B cell (primary cell): ENCODE data around the gene UBE2G2. TPM values are rescaled to one million over a fixed set of nuclear protein-coding genes. Genes with fewer than 3 reads are reported as not detected.

Source experiments
- ATAC-seq: fragments of 200-7000 bp; cut with Tn5 transposase; one replicate; pipeline ENCODE4 v1.10.0; 2021; ENCODE audit warnings: low read depth, mild to moderate bottlenecking, moderate number of reproducible peaks, moderate library complexity
- CTCF ChIA-PET: fragments of 350-600 bp; sonication (Branson Sonifier 250); formaldehyde crosslinking; loops from one replicate; lab custom pipeline; 2021; ENCODE audit warnings: antibody characterized with exemption, inconsistent platforms; lab: Charles Lee
- POLR2A ChIA-PET: fragments of 350-600 bp; sonication (Branson Sonifier 250); formaldehyde crosslinking; loops from one replicate; lab custom pipeline; 2021; ENCODE audit warnings: antibody characterized with exemption; lab: Charles Lee
- DNase-seq: peaks from one replicate; pipeline ENCODE4 v3.0.0; 2013
- H2AFZ ChIP-seq: 2 replicates; pipeline ENCODE4 v1.6.1; 2012; ENCODE audit warnings: mild to moderate bottlenecking, low read depth, low read length; ENCODE audit not compliant: insufficient read depth, poor library complexity, severe bottlenecking
- H3K27ac ChIP-seq, 2 donors: 1 replicate in 1 of 2; 2 replicates in 1 of 2; pipeline ENCODE4 v1.5.1; 2012 to 2013; ENCODE audit warnings: low read length in 2 of 2, mild to moderate bottlenecking in 2 of 2, moderate library complexity in 1 of 2
- H3K27me3 ChIP-seq, 4 experiments: fragments of 200-600 bp in 1 of 4; sonication (generic) in 1 of 4; replicated peaks in 1 of 4; 1 replicate in 2 of 4; 2 replicates in 2 of 4; pipeline versions ENCODE4 v1.6.1 to v1.7.0; 2013 to 2016; ENCODE audit warnings: low read length in 3 of 4, mild to moderate bottlenecking in 2 of 4, mixed read lengths in 1 of 4, moderate library complexity in 1 of 4; ENCODE audit not compliant: insufficient read depth in 4 of 4, control insufficient read depth in 3 of 4; ENCODE audit errors: control extremely low read depth in 1 of 4
- H3K36me3 ChIP-seq, 2 experiments: replicated peaks in 1 of 2; 1 replicate in 1 of 2; 2 replicates in 1 of 2; pipeline versions ENCODE4 v1.6.1 to v1.7.1; 2013; ENCODE audit warnings: low read length in 1 of 2; ENCODE audit not compliant: insufficient read depth in 2 of 2, control insufficient read depth in 1 of 2; ENCODE audit errors: control extremely low read depth in 1 of 2, extremely low read depth in 1 of 2
- H3K4me1 ChIP-seq, 2 donors: fragments of 200-600 bp in 1 of 2; sonication (generic) in 1 of 2; 1 replicate in 1 of 2; 2 replicates in 1 of 2; pipeline versions ENCODE4 v1.5.1 to v1.6.1; 2013 to 2017; ENCODE audit warnings: low read length in 2 of 2; ENCODE audit not compliant: control insufficient read depth in 2 of 2, insufficient read depth in 2 of 2
- H3K4me2 ChIP-seq: replicated peaks from 2 replicates; pipeline ENCODE3; 2012; ENCODE audit warnings: mild to moderate bottlenecking, low read depth, low read length; ENCODE audit not compliant: poor library complexity, severe bottlenecking
- H3K4me3 ChIP-seq, 5 experiments: fragments of 200-600 bp in 1 of 5; sonication (generic) in 1 of 5; 1 replicate in 3 of 5; 2 replicates in 2 of 5; pipeline versions ENCODE4 v1.5.1 to v1.7.0; 2011 to 2016; ENCODE audit warnings: low read length in 4 of 5, mild to moderate bottlenecking in 4 of 5, low read depth in 2 of 5, control low read depth in 1 of 5, moderate library complexity in 1 of 5; ENCODE audit not compliant: insufficient read depth in 1 of 5; ENCODE audit errors: control extremely low read depth in 1 of 5, extremely low read depth in 1 of 5
- H3K79me2 ChIP-seq: fragments of 200-600 bp; sonication (generic); one replicate; pipeline ENCODE4 v1.6.0; 2016; ENCODE audit warnings: low read length; ENCODE audit not compliant: control insufficient read depth, insufficient read depth
- H3K9ac ChIP-seq: fragments of 200-600 bp; sonication (generic); 2 replicates; pipeline ENCODE4 v1.6.1; 2017; ENCODE audit warnings: mild to moderate bottlenecking, low read length, moderate library complexity
- H3K9me3 ChIP-seq, 3 donors: one replicate each; pipeline versions ENCODE4 v1.6.1 to v1.7.1; 2013; ENCODE audit warnings: low read length in 2 of 3; ENCODE audit not compliant: control insufficient read depth in 2 of 3, insufficient read depth in 1 of 3; ENCODE audit errors: control extremely low read depth in 1 of 3
- H4K20me1 ChIP-seq: 2 replicates; pipeline ENCODE4 v1.6.0; 2012; ENCODE audit warnings: mild to moderate bottlenecking, low read length; ENCODE audit not compliant: insufficient read depth, control insufficient read depth, poor library complexity, severe bottlenecking
- H3K27ac Mint-ChIP-seq: one replicate; pipeline ENCODE4 v1.8.0; 2021; ENCODE audit warnings: mixed read lengths
- H3K27me3 Mint-ChIP-seq: one replicate; pipeline ENCODE4 v1.8.0; 2021; ENCODE audit warnings: mixed read lengths
- H3K4me1 Mint-ChIP-seq: one replicate; pipeline ENCODE4 v1.8.0; 2021; ENCODE audit warnings: mixed read lengths
- H3K4me3 Mint-ChIP-seq: one replicate; pipeline ENCODE4 v1.8.0; 2021; ENCODE audit warnings: mixed read lengths
- H3K9me3 Mint-ChIP-seq: one replicate; pipeline ENCODE4 v1.8.0; 2022; ENCODE audit warnings: mixed read lengths; ENCODE audit not compliant: insufficient read depth
- EZH2 ChIP-seq: IDR thresholded peaks from 2 replicates; pipeline ENCODE4 v1.6.1; 2012; ENCODE audit warnings: borderline replicate concordance, low read depth, mild to moderate bottlenecking, moderate library complexity, low read length; ENCODE audit not compliant: insufficient read depth, poor library complexity, severe bottlenecking
- WGBS: methylation state at CpG from one replicate; pipeline ENCODE4 v1.1.5; 2013; ENCODE audit warnings: missing lambda C conversion rate; ENCODE audit not compliant: insufficient coverage; 5-methylcytosine and 5-hydroxymethylcytosine counted together
- intact Hi-C: fragments of 100-400 bp; cut with micrococcal nuclease; formaldehyde crosslinking; loops from one replicate; pipeline ENCODE4 v1.10.0; 2022
- polyA plus RNA-seq: library from polyadenylated mRNA; depleted of rRNA; stranded (reverse); fragments of >200 nt; gene quantifications from 2 replicates; pipeline ENCODE4 v1.2.3, GENCODE V29; 2012
- total RNA-seq, 2 donors: library from RNA; stranded (reverse); fragments of 120-200 nt in 1 of 2; gene quantifications; 1 replicate in 1 of 2; 2 replicates in 1 of 2; pipeline versions ENCODE4 v1.2.3 to v1.2.4, GENCODE V29; 2013 to 2022
- TF ChIP-seq, protein P1 (sequence below): fragments of 200-600 bp; IDR thresholded peaks from one replicate; pipeline ENCODE4 v1.8.0; 2022; ENCODE audit warnings: antibody characterized with exemption, mild to moderate bottlenecking

UBE2G2 gene
- total and polyA plus RNA-seq, 2 donors (not counting 1 experiment from before 2014, with no cell fraction given), result 96.4 to 109 TPM

- 92% methylated on average over 22 of the region's 34 CpGs for WGBS
- Histone ChIP-seq H3K27me3 (peaks cover 0 to 9% (median 2%) of the 10 kb centered on the region in 4 experiments), H3K27ac (no peak overlapping the region), H4K20me1 (no peaks in the 10 kb centered on the region), H3K9me3 (peaks cover 0 to 5% (median 0%) of the 10 kb centered on the region in 3 donors), H3K4me2 (no peak overlapping the region), H3K79me2 (no peaks in the 10 kb centered on the region), H3K4me3 (no peak overlapping the region), H2AFZ (no peak overlapping the region), H3K4me1 (no peaks in the 10 kb centered on the region), H3K36me3 (no peaks in the 10 kb centered on the region), H3K9ac (no peak overlapping the region)
- ATAC-seq (no peak), DNase-seq (no peak)
- Mint-ChIP-seq H3K9me3 (no peaks in the 10 kb centered on the region), H3K27me3 (peaks cover 17% of the 10 kb centered on the region), H3K4me3 (no peak overlapping the region), H3K27ac (no peak overlapping the region), H3K4me1 (no peaks in the 10 kb centered on the region)
- no peak for TF ChIP-seq EZH2
- TF ChIP-seq, protein P1, sequence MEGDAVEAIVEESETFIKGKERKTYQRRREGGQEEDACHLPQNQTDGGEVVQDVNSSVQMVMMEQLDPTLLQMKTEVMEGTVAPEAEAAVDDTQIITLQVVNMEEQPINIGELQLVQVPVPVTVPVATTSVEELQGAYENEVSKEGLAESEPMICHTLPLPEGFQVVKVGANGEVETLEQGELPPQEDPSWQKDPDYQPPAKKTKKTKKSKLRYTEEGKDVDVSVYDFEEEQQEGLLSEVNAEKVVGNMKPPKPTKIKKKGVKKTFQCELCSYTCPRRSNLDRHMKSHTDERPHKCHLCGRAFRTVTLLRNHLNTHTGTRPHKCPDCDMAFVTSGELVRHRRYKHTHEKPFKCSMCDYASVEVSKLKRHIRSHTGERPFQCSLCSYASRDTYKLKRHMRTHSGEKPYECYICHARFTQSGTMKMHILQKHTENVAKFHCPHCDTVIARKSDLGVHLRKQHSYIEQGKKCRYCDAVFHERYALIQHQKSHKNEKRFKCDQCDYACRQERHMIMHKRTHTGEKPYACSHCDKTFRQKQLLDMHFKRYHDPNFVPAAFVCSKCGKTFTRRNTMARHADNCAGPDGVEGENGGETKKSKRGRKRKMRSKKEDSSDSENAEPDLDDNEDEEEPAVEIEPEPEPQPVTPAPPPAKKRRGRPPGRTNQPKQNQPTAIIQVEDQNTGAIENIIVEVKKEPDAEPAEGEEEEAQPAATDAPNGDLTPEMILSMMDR, result no peak
- intact Hi-C loops, result no loop called here
- ChIA-PET POLR2A (no interaction called here), CTCF (no interaction called here)
Measured at GRCh38 chr21:44751799-44752636, 49.6 kb downstream of the UBE2G2 start.

DNA sequence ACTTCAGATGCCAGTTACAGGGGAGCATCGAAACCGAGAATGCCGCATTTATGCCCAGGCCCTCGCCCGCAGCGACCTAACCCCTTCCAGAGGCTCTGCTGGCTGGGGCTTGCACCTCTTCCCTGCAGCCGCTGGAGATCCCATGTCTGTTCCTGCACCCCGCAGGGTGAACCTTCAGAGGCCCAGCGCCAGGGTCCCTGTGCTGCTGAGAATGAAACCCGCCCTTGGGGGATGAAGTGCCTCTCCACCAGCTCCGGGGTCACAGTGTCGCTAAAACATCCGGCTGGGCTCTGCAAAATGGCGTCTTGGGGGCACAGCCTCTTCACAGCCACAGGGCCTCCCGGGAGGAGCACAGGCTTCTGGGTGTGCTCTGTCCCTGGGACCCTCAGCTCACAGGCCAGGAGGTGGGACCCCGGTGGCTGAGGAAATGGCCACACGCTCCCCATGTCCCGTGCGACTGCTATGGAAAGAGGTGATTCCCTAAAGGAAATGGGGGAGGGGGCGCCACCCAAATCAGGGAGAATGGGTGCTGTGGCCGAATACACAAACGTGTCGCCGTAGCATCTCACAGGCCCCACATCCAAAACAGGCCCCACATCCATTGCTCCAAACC is 50.3 kb downstream of the UBE2G2 start:
- no peak overlapping the region for H3K27ac Mint-ChIP-seq

More for the DNA sequence above, 50.3 kb downstream of the UBE2G2 start:
- CTCF ChIA-PET, result interaction anchor here (1.1 kb wide), 1 partner anchor 43 kb away, joined by 4 read pairs; no protein-coding TSS in a partner anchor
- Histone ChIP-seq H3K4me2 (no peak overlapping the region), H3K4me1 (no peaks in the 10 kb centered on the region), H3K9me3 (peaks cover 0 to 5% (median 0%) of the 10 kb centered on the region in 3 donors), H3K79me2 (no peaks in the 10 kb centered on the region), H3K9ac (no peak overlapping the region), H3K27ac (no peak overlapping the region), H4K20me1 (no peaks in the 10 kb centered on the region), H3K27me3 (peaks cover 0 to 9% (median 2%) of the 10 kb centered on the region in 4 experiments), H3K4me3 (no peak overlapping the region), H3K36me3 (no peaks in the 10 kb centered on the region), H2AFZ (no peak overlapping the region)
- Mint-ChIP-seq H3K4me3 (no peak overlapping the region), H3K9me3 (no peaks in the 10 kb centered on the region), H3K4me1 (no peaks in the 10 kb centered on the region), H3K27me3 (peaks cover 21% of the 10 kb centered on the region)
- no peak for TF ChIP-seq EZH2
- TF ChIP-seq, protein P1, result no peak
- ATAC-seq, result no peak
- intact Hi-C loops, result no loop called here
- POLR2A ChIA-PET, result no interaction called here
- 97% methylated on average over 23 of the region's 24 CpGs for WGBS
- no peak for DNase-seq
